GM21825 (cell line): ENCODE measurements around the gene ATP8B4.

Experiments
- ATAC-seq: cut with Tn5 transposase; IDR thresholded peaks from one replicate; pipeline ENCODE4 v1.9.1; 2021; ENCODE audit warnings: mild to moderate bottlenecking, moderate library complexity; ENCODE audit not compliant: unreplicated experiment

The ATP8B4 gene

DNA sequence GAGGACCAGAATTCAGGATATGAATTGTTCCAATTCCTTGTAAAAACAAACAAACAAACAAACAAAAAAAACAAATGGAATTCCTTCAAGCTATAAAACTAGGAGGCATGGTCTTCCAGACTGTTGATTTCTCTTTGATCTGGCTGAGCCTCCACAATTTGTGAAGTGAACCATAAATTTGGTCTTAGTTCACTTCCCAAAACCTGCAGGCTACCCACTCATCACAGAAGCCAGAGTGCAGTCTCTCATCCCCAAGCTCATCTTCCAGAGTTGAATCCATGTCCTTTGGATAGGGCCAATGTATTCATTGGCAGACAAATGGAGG lies 294.3 kb downstream of the ATP8B4 start:
- no peak for ATAC-seq

DNA sequence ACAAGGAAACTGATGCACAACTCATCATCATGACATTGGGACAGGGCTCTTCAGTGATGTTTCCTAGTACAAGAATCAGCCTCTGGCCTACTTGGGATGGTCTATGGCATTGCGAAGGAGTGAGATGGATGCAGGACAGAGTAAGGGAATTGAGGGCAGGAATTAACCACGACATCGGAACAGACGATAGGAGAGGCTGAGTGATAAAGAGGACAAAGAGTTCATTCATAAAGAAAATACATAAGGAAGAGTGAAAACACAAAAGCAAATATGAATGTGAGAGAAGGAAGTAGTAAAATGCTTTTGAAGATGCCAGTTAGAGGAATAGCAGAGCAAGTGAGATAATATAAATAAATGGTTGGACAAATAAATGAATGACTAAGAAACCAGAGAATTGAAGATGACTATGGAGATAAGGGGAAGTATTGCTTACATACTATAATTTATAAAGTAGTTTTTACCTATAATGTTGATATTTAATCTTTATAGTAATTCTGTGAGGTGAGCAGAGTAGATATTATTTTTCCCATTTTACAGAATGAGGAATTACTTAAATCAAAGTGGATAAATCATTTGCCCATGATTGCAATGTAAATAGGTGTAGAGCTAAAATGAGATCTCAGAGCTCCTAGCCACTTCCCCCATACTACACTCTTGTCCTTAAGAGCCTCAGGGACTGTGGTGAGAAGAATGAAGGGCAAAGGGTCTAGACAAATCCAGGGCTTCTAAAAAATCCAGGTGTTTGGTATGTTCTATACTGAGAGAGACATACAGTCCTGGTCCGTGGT lies 294.9 kb downstream of the ATP8B4 start:
- no peak for ATAC-seq

DNA sequence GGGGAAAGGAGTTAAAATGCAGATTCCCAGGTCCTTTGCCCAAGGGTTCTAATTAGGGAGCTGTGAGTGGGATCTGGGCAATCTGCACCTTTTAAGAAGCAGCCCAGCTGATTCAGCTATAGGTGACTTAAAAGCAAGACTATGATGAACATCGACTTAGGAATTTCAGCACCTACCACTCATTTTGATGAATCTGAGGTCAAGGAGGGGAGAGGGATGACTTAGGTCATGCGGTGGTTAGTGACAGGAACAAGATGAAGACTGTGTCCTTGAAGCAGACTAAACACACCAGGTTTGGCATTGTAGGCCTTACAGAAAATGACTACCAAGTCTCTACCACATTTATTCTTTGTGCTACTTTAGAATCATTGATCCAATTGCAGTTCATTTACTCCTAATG lies 301.9 kb downstream of the ATP8B4 start:
- ATAC-seq: no peak

DNA sequence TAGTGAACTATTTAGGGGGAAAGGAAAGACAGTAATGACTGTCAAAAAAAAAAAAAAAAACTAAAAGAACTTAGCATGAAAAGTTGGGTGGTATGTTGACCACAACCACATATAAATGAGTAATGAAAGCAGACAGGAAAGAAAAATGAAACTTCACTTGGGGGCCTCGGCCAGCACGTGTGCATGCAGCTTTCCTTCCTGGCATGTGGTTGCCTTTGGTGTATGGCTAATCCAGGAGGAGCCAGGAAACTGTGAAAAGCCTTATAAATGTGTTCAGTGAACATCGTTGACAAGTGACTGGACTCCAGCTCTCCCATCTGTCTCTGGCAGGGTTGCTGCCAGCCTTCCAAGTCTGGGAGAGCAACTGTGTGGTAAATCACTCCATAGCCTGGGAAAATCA lies 303.1 kb downstream of the ATP8B4 start:
- ATAC-seq: no peak

GRCh38 chr15:49815526-49815925 lies 303.5 kb downstream of the ATP8B4 start:
- ATAC-seq: no peak

DNA sequence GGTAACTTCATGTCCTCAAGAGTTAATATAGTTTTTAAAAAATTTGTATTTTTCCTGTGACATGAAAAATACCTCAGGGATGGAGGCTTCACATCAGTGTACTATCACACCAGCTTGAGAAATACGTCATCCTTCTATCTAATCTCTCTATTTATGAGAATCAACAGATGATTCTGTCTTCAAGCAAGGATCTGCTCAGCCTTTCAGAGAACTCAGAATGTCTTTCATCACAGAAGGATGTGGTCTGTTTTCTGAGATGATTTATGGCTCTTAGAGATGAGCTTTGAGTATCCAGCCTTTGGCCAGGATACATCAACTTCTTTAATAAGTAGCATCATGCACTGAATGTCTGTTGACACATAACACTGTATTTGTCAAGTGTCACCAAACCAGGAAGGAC lies 304.3 kb downstream of the ATP8B4 start:
- no peak for ATAC-seq

DNA sequence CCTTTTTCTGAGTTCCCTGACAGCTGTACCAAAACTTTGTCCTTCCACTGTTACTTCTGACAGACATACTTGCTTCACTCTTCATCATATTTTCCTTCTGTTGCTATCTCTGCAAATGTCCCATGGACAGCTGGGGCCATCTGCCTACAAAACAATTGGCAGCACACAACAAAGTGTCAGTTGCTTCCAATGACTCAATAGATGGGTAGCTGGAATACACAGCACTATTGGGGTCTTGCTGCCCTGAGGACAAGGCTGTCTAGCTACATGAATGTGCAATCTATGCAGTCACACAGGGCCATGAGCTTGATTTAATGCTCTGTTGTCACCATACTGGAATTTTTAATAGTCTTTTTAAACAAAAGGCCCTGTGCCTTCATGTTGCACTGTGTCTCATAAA lies 305.4 kb downstream of the ATP8B4 start:
- no peak for ATAC-seq

- no peak for ATAC-seq
These were observed 308.3 kb downstream of the ATP8B4 start for GRCh38 chr15:49810720-49811119.

DNA sequence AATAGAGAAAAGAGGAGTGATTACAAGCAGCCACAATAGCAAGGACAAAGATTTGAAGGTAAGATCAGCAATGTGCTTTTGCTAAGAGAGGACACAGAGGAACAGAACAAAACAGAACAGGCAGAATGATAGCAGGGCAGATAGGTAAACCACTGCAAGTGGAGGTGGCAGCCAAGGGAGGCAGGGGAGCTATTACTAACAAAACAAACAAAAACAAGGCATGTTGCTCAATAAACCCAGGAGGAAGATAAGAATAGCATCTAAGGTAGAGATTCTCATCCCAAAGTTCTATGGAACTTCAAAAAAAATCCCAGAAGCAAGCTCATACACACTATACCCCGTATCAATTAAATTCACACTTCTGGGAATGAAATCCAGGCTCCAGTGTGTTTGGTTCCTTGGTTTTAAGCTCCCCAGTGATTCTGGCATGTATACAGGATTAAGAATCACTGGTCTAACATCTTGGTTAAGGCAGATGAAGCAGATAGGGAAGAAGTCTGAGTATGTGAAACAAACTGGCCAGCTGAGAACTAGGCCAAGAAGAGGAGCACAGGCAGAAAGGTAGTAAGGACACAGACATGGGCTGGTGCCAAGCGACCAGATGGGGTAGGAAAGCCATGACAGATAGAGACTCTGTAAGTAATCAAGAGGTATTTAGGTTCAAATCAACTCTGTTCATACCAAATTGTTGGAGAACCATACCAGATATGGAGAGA lies 309.0 kb downstream of the ATP8B4 start:
- no peak for ATAC-seq

GRCh38 chr15:49808341-49808740 lies 310.7 kb downstream of the ATP8B4 start:
- no peak for ATAC-seq
